ENCODE data around the gene TBC1D8. TPM values are rescaled to one million over a fixed set of nuclear protein-coding genes. Genes with fewer than 3 reads are reported as not detected.

TBC1D8 gene
- polyA plus RNA-seq, 1 donor, result 17.3 TPM

DNA sequence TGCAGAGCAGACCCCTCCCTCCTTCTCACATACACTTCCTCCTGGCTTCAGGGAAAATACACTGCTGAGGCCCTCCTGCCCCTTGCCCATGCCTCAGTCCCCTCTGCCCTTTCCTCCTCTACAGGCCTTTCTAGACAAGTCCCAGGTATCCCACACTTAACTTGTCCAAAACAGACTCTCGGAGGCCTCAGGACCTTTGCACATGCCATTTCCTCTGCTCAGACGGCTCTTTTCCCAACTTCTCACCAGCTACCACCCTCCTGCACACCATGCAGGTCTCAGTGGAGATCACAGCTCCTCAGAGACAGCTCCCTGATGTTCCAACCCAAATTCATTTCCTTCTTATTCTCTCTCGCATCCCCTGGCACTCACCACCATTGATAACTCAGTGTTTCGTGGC lies 11.7 kb downstream of the TBC1D8 start:
- no peaks in the 10 kb centered on the region for H3K4me1 ChIP-seq (ENCODE audit: control insufficient read depth, insufficient read depth, low read length)
- no peak overlapping the region for H3K27ac ChIP-seq (ENCODE audit: low read length)
- no peaks in the 10 kb centered on the region for H3K27me3 ChIP-seq (ENCODE audit: control insufficient read depth, insufficient read depth, low read length)
- no peaks in the 10 kb centered on the region for H3K36me3 ChIP-seq (ENCODE audit: control insufficient read depth, insufficient read depth, low read length)
- H3K9me3 ChIP-seq (ENCODE audit: control insufficient read depth, low read depth, low read length), result no peaks in the 10 kb centered on the region
- no peak for DNase-seq
- 93% methylated on average over 3 of the region's 4 CpGs for WGBS (ENCODE audit: insufficient coverage, low lambda C conversion rate)
- H3K4me3 ChIP-seq (ENCODE audit: low read length), result no peak overlapping the region

GRCh38 chr2:101135412-101136296 lies 15.5 kb downstream of the TBC1D8 start:
- Histone ChIP-seq H3K4me1 (ENCODE audit: control insufficient read depth, insufficient read depth, low read length) (no peaks in the 10 kb centered on the region), H3K9me3 (ENCODE audit: control insufficient read depth, low read depth, low read length) (no peaks in the 10 kb centered on the region), H3K4me3 (ENCODE audit: low read length) (no peak overlapping the region), H3K27ac (ENCODE audit: low read length) (no peak overlapping the region), H3K27me3 (ENCODE audit: control insufficient read depth, insufficient read depth, low read length) (no peaks in the 10 kb centered on the region), H3K36me3 (ENCODE audit: control insufficient read depth, insufficient read depth, low read length) (no peaks in the 10 kb centered on the region)
- WGBS (ENCODE audit: insufficient coverage, low lambda C conversion rate), result no CpG with 5 or more reads among the region's 9 CpGs
- DNase-seq, result no peak

- Histone ChIP-seq H3K36me3 (ENCODE audit: control insufficient read depth, insufficient read depth, low read length) (no peaks in the 10 kb centered on the region), H3K9me3 (ENCODE audit: control insufficient read depth, low read depth, low read length) (no peaks in the 10 kb centered on the region), H3K4me3 (ENCODE audit: low read length) (no peak overlapping the region), H3K4me1 (ENCODE audit: control insufficient read depth, insufficient read depth, low read length) (no peaks in the 10 kb centered on the region), H3K27me3 (ENCODE audit: control insufficient read depth, insufficient read depth, low read length) (no peaks in the 10 kb centered on the region), H3K27ac (ENCODE audit: low read length) (no peak overlapping the region)
- no peak for DNase-seq
- no CpG with 5 or more reads among the region's 2 CpGs for WGBS (ENCODE audit: insufficient coverage, low lambda C conversion rate)
Measured at GRCh38 chr2:101133492-101134100, 17.6 kb downstream of the TBC1D8 start.

GRCh38 chr2:101132202-101132601 lies 19.0 kb downstream of the TBC1D8 start:
- no peaks in the 10 kb centered on the region for H3K9me3 ChIP-seq (ENCODE audit: control insufficient read depth, low read depth, low read length)
- no CpG with 5 or more reads among the region's 2 CpGs for WGBS (ENCODE audit: insufficient coverage, low lambda C conversion rate)
- H3K4me1 ChIP-seq (ENCODE audit: control insufficient read depth, insufficient read depth, low read length), result no peaks in the 10 kb centered on the region

GRCh38 chr2:101130081-101130480 lies 21.1 kb downstream of the TBC1D8 start:
- Histone ChIP-seq H3K27ac (ENCODE audit: low read length) (no peak overlapping the region), H3K27me3 (ENCODE audit: control insufficient read depth, insufficient read depth, low read length) (no peaks in the 10 kb centered on the region), H3K4me1 (ENCODE audit: control insufficient read depth, insufficient read depth, low read length) (peaks cover under 1% of the 10 kb centered on the region), H3K4me3 (ENCODE audit: low read length) (no peak overlapping the region), H3K9me3 (ENCODE audit: control insufficient read depth, low read depth, low read length) (no peaks in the 10 kb centered on the region), H3K36me3 (ENCODE audit: control insufficient read depth, insufficient read depth, low read length) (no peaks in the 10 kb centered on the region)
- no peak for DNase-seq
- WGBS (ENCODE audit: insufficient coverage, low lambda C conversion rate), result no CpG with 5 or more reads among the region's 13 CpGs

More at GRCh38 chr2:101132202-101132601, 19.0 kb downstream of the TBC1D8 start:
- no peak for DNase-seq
- no peak overlapping the region for H3K4me3 ChIP-seq (ENCODE audit: low read length)
- no peaks in the 10 kb centered on the region for H3K27me3 ChIP-seq (ENCODE audit: control insufficient read depth, insufficient read depth, low read length)
- no peak overlapping the region for H3K27ac ChIP-seq (ENCODE audit: low read length)
- H3K36me3 ChIP-seq (ENCODE audit: control insufficient read depth, insufficient read depth, low read length), result no peaks in the 10 kb centered on the region

DNA sequence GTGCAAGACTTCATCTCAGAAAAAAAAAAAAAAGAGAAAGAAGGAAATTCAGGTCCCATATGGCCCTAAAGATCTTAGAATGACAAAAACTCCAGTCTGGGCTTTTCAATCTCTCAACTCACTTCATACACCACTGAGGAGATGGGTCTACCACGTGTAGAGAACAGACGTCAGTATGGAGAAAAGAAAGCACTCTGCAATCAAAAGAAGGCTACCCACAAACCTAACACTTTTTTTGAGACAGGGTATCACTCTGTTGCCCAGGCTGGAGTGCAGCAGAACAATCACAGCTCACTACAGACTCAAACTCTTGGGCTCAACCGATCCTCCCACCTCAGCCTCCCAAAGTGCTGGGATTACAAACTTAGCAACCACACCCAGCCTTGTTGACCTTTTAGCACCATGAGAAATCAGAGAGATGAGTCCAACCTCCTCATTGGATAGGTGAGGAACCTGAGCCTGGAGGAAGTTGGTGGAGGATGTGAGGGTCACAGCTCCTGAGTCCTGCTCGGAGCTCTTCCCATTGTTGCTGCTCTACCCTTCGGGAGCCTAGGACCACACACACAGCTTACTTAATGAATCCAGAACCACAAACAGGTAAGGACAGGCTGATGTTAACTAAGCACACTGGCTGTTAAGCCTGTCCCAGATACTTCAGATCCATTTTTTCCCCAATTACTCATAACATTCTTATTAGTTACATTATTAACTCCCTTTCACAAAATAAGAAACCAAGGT lies 23.7 kb downstream of the TBC1D8 start:
- DNase-seq, result no peak
- H3K27me3 ChIP-seq (ENCODE audit: control insufficient read depth, insufficient read depth, low read length), result no peaks in the 10 kb centered on the region
- no peak overlapping the region for H3K27ac ChIP-seq (ENCODE audit: low read length)
- no peaks in the 10 kb centered on the region for H3K9me3 ChIP-seq (ENCODE audit: control insufficient read depth, low read depth, low read length)
- WGBS (ENCODE audit: insufficient coverage, low lambda C conversion rate), result no CpG with 5 or more reads among the region's 5 CpGs
- H3K4me1 ChIP-seq (ENCODE audit: control insufficient read depth, insufficient read depth, low read length), result peaks cover 17% of the 10 kb centered on the region
- H3K36me3 ChIP-seq (ENCODE audit: control insufficient read depth, insufficient read depth, low read length), result no peaks in the 10 kb centered on the region
- H3K4me3 ChIP-seq (ENCODE audit: low read length), result no peak overlapping the region

DNA sequence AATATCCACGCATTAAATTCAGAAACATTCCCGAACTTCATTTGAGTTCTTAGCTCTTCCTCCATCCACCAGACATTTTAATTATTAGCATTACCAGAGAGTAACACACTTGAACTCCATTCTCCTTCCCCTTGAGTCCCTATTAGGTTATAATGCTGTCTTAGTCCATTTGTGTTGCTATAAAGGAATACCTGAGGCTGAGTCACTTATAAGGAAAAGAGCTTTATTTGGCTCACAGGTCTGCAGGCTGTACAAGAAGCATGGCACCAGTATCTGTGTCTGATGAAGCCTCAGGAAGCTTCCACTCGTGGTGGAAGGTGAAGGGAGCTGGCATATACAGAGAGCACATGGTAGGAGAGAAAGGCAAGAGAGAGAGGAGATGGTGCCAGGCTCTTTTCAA lies 25.4 kb downstream of the TBC1D8 start:
- Histone ChIP-seq H3K27me3 (ENCODE audit: control insufficient read depth, insufficient read depth, low read length) (no peaks in the 10 kb centered on the region), H3K4me1 (ENCODE audit: control insufficient read depth, insufficient read depth, low read length) (peaks cover 17% of the 10 kb centered on the region), H3K4me3 (ENCODE audit: low read length) (no peak overlapping the region), H3K36me3 (ENCODE audit: control insufficient read depth, insufficient read depth, low read length) (no peaks in the 10 kb centered on the region), H3K27ac (ENCODE audit: low read length) (no peak overlapping the region), H3K9me3 (ENCODE audit: control insufficient read depth, low read depth, low read length) (no peaks in the 10 kb centered on the region)
- no CpG with 5 or more reads among the region's 3 CpGs for WGBS (ENCODE audit: insufficient coverage, low lambda C conversion rate)
- DNase-seq, result no peak

DNA sequence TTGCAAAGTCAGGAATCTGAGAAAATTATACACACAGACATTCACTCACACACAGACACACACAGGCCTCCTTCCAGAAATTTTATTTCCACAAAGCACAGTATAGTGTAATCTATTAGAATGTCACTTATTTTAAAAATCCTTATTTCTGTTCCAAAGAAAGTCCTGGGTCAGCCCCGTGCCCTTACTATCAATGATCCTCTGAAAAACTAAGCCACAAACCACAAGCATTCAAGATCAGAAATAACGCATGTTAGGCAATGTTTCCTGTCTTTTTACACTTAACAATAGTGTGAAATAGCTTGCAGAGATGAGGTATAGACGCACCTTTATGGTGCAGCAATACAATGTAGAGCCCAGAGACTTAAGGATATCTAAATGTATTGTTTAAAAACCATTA lies 25.8 kb downstream of the TBC1D8 start:
- no peak for DNase-seq
- Histone ChIP-seq H3K27ac (ENCODE audit: low read length) (peak overlapping the region; percentile 55), H3K4me1 (ENCODE audit: control insufficient read depth, insufficient read depth, low read length) (peaks cover 17% of the 10 kb centered on the region), H3K36me3 (ENCODE audit: control insufficient read depth, insufficient read depth, low read length) (no peaks in the 10 kb centered on the region), H3K27me3 (ENCODE audit: control insufficient read depth, insufficient read depth, low read length) (no peaks in the 10 kb centered on the region), H3K9me3 (ENCODE audit: control insufficient read depth, low read depth, low read length) (no peaks in the 10 kb centered on the region), H3K4me3 (ENCODE audit: low read length) (no peak overlapping the region)
- 60% methylated on average over 1 of the region's 3 CpGs for WGBS (ENCODE audit: insufficient coverage, low lambda C conversion rate)

- 50% methylated on average over 2 of the region's 7 CpGs for WGBS (ENCODE audit: insufficient coverage, low lambda C conversion rate)
- H3K4me3 ChIP-seq (ENCODE audit: low read length), result no peak overlapping the region
- no peaks in the 10 kb centered on the region for H3K27me3 ChIP-seq (ENCODE audit: control insufficient read depth, insufficient read depth, low read length)
- no peaks in the 10 kb centered on the region for H3K9me3 ChIP-seq (ENCODE audit: control insufficient read depth, low read depth, low read length)
- DNase-seq, result peak; percentile 82 to 90
- H3K4me1 ChIP-seq (ENCODE audit: control insufficient read depth, insufficient read depth, low read length), result peaks cover 17% of the 10 kb centered on the region
- H3K36me3 ChIP-seq (ENCODE audit: control insufficient read depth, insufficient read depth, low read length), result no peaks in the 10 kb centered on the region
- H3K27ac ChIP-seq (ENCODE audit: low read length), result peak overlapping the region; percentile 55
Measured at GRCh38 chr2:101124643-101125366, 26.4 kb downstream of the TBC1D8 start.
